CD14-positive monocyte (primary cell): Measurements from ENCODE around the gene TJAP1. TPM values are rescaled to one million over a fixed set of nuclear protein-coding genes. Genes with fewer than 3 reads are reported as not detected.

ENCODE experiments used
- DNase-seq, 3 donors: peaks; one replicate each; pipeline ENCODE4 v3.0.0-alpha.2; 2011 to 2022
- H2AFZ ChIP-seq: 2 replicates; pipeline ENCODE4 v1.6.0; 2012; ENCODE audit warnings: mild to moderate bottlenecking, low read depth, low read length, inconsistent platforms; ENCODE audit not compliant: insufficient read depth, poor library complexity, severe bottlenecking
- H3K27ac ChIP-seq, 2 donors: 1 replicate in 1 of 2; 2 replicates in 1 of 2; pipeline ENCODE4 v1.5.1; 2012 to 2013; ENCODE audit warnings: low read length in 2 of 2, control low read depth in 1 of 2, inconsistent platforms in 1 of 2, low read depth in 1 of 2, mild to moderate bottlenecking in 1 of 2
- H3K27me3 ChIP-seq, 2 donors: one replicate each; pipeline versions ENCODE4 v1.6.0 to v1.6.1; 2011 to 2013; ENCODE audit warnings: low read length in 2 of 2; ENCODE audit not compliant: control insufficient read depth in 2 of 2, insufficient read depth in 2 of 2
- H3K36me3 ChIP-seq, 2 donors: replicated peaks in 1 of 2; 1 replicate in 1 of 2; 2 replicates in 1 of 2; pipeline versions ENCODE4 v1.5.1 to v1.6.1; 2012 to 2013; ENCODE audit warnings: low read length in 2 of 2, control low read depth in 1 of 2, inconsistent platforms in 1 of 2, mild to moderate bottlenecking in 1 of 2; ENCODE audit not compliant: insufficient read depth in 2 of 2, control insufficient read depth in 1 of 2
- H3K4me1 ChIP-seq, 2 donors: 1 replicate in 1 of 2; 2 replicates in 1 of 2; pipeline versions ENCODE4 v1.5.1 to v1.6.1; 2012 to 2013; ENCODE audit warnings: low read length in 2 of 2, control low read depth in 1 of 2, inconsistent platforms in 1 of 2, mild to moderate bottlenecking in 1 of 2, moderate library complexity in 1 of 2; ENCODE audit not compliant: insufficient read depth in 2 of 2, control insufficient read depth in 1 of 2
- H3K4me2 ChIP-seq: replicated peaks from 2 replicates; pipeline ENCODE3; 2012; ENCODE audit warnings: low read length, moderate library complexity, mild to moderate bottlenecking; ENCODE audit not compliant: poor library complexity, severe bottlenecking; ENCODE audit errors: extremely low read depth
- H3K4me3 ChIP-seq, 3 experiments: fragments of 200-600 bp in 1 of 3; sonication (generic) in 1 of 3; replicated peaks in 1 of 3; 1 replicate in 2 of 3; 2 replicates in 1 of 3; pipeline ENCODE4 v1.5.1; 2011 to 2013; ENCODE audit warnings: low read length in 3 of 3, mild to moderate bottlenecking in 3 of 3, control low read depth in 2 of 3, low read depth in 2 of 3, inconsistent platforms in 1 of 3, moderate library complexity in 1 of 3
- H3K79me2 ChIP-seq: 2 replicates; pipeline ENCODE4 v1.6.0; 2012; ENCODE audit warnings: mild to moderate bottlenecking, control low read depth, inconsistent platforms, low read length, moderate library complexity; ENCODE audit not compliant: insufficient read depth
- H3K9ac ChIP-seq: 2 replicates; pipeline ENCODE4 v1.6.0; 2017; ENCODE audit warnings: low read length, mild to moderate bottlenecking; ENCODE audit not compliant: insufficient read depth, poor library complexity, severe bottlenecking
- H3K9me3 ChIP-seq, 2 donors: replicated peaks in 1 of 2; 1 replicate in 1 of 2; 2 replicates in 1 of 2; pipeline versions ENCODE4 v1.5.1 to v1.6.1; 2012 to 2013; ENCODE audit warnings: low read length in 2 of 2, control low read depth in 1 of 2; ENCODE audit not compliant: control insufficient read depth in 1 of 2, insufficient read depth in 1 of 2
- H4K20me1 ChIP-seq: 2 replicates; pipeline ENCODE4 v1.6.0; 2012; ENCODE audit warnings: mild to moderate bottlenecking, low read length, control low read depth, moderate library complexity; ENCODE audit not compliant: insufficient read depth
- H3K27ac Mint-ChIP-seq, 7 donors: one replicate each; pipeline ENCODE4 v1.8.0; 2020; ENCODE audit warnings: mild to moderate bottlenecking in 7 of 7, mixed read lengths in 7 of 7, moderate library complexity in 6 of 7, inconsistent platforms in 2 of 7
- H3K27me3 Mint-ChIP-seq, 3 donors: one replicate each; pipeline ENCODE4 v1.8.0; 2021 to 2022; ENCODE audit warnings: low read depth in 3 of 3, mild to moderate bottlenecking in 3 of 3, mixed read lengths in 3 of 3, moderate library complexity in 3 of 3, inconsistent platforms in 1 of 3
- H3K36me3 Mint-ChIP-seq, 2 donors: one replicate each; pipeline ENCODE4 v1.8.0; 2020; ENCODE audit warnings: mixed read lengths in 2 of 2, inconsistent platforms in 1 of 2, mild to moderate bottlenecking in 1 of 2
- H3K4me1 Mint-ChIP-seq: one replicate; pipeline ENCODE4 v1.8.0; 2020; ENCODE audit warnings: mild to moderate bottlenecking, mixed read lengths
- H3K4me3 Mint-ChIP-seq, 2 donors: one replicate each; pipeline ENCODE4 v1.8.0; 2020; ENCODE audit warnings: mild to moderate bottlenecking in 2 of 2, mixed read lengths in 2 of 2, moderate library complexity in 1 of 2
- H3K9me3 Mint-ChIP-seq, 7 donors: one replicate each; pipeline ENCODE4 v1.8.0; 2020 to 2022; ENCODE audit warnings: mixed read lengths in 7 of 7, mild to moderate bottlenecking in 6 of 7, moderate library complexity in 6 of 7, inconsistent platforms in 2 of 7
- CTCF ChIP-seq: fragments of 200-600 bp; IDR thresholded peaks from one replicate; pipeline ENCODE4 v1.8.0; 2022; ENCODE audit warnings: antibody characterized with exemption, mild to moderate bottlenecking
- WGBS: methylation state at CpG from one replicate; pipeline ENCODE4 v1.1.5; 2013; ENCODE audit warnings: missing lambda C conversion rate; ENCODE audit not compliant: insufficient coverage; 5-methylcytosine and 5-hydroxymethylcytosine counted together
- intact Hi-C, 2 donors: fragments of 100-400 bp; cut with micrococcal nuclease; formaldehyde crosslinking; loops; one replicate each; pipeline versions ENCODE4 v1.15.0 to v1.15.1; 2023
- polyA plus RNA-seq, 3 donors: library from polyadenylated mRNA; depleted of rRNA in 1 of 3; unstranded in 2 of 3; stranded (reverse) in 1 of 3; fragments of 300-500 nt in 2 of 3; fragments of >200 nt in 1 of 3; fragmentation: Illumina TruSeq in 2 of 3; gene quantifications; 1 replicate in 2 of 3; 2 replicates in 1 of 3; pipeline ENCODE4 v1.2.3, GENCODE V29; 2012 to 2021

TJAP1 gene
- polyA plus RNA-seq, 3 donors: 3.2 to 43.4 (median 3.2) TPM

- H3K4me1 Mint-ChIP-seq: no peaks in the 10 kb centered on the region
- TF ChIP-seq CTCF: no peak
- Histone ChIP-seq H3K27ac (no peak overlapping the region), H3K9ac (no peak overlapping the region), H4K20me1 (no peaks in the 10 kb centered on the region), H3K4me2 (no peak overlapping the region), H3K9me3 (no peaks in the 10 kb centered on the region), H3K79me2 (peaks cover 12% of the 10 kb centered on the region), H2AFZ (no peak overlapping the region), H3K4me3 (no peak overlapping the region), H3K27me3 (no peaks in the 10 kb centered on the region), H3K4me1 (peaks cover 0 to under 1% of the 10 kb centered on the region in 2 donors), H3K36me3 (peaks cover 88 to 95% of the 10 kb centered on the region in 2 donors)
- no peaks in the 10 kb centered on the region for H3K9me3 Mint-ChIP-seq
- H3K27ac Mint-ChIP-seq: peak overlapping the region in 1 of 7 donors; percentile 24
- H3K27me3 Mint-ChIP-seq: peaks cover 0 to 1% (median 0%) of the 10 kb centered on the region in 3 donors
- WGBS: 100% methylated on average over 2 of the region's 3 CpGs
- H3K36me3 Mint-ChIP-seq: peaks cover 0 to 85% of the 10 kb centered on the region in 2 donors
- intact Hi-C loops: no loop called here
- H3K4me3 Mint-ChIP-seq: no peak overlapping the region
- DNase-seq: no peak
These were observed 45.9 kb downstream of the TJAP1 start for GRCh38 chr6:43523284-43523683.

GRCh38 chr6:43524483-43524961 lies 47.2 kb downstream of the TJAP1 start:
- no peaks in the 10 kb centered on the region for H3K9me3 ChIP-seq
- H3K4me1 ChIP-seq: no peaks in the 10 kb centered on the region
- no peaks in the 10 kb centered on the region for H3K79me2 ChIP-seq
- H4K20me1 ChIP-seq: no peaks in the 10 kb centered on the region
- Mint-ChIP-seq H3K27me3 (peaks cover 0 to 1% (median 0%) of the 10 kb centered on the region in 3 donors), H3K4me1 (no peaks in the 10 kb centered on the region), H3K27ac (peak overlapping the region in 2 of 7 donors; percentile 10 to 12), H3K4me3 (no peak overlapping the region), H3K36me3 (peaks cover 0 to 92% of the 10 kb centered on the region in 2 donors), H3K9me3 (no peaks in the 10 kb centered on the region)
- no peaks in the 10 kb centered on the region for H3K27me3 ChIP-seq
- no peak overlapping the region for H2AFZ ChIP-seq
- intact Hi-C loops: no loop called here
- TF ChIP-seq CTCF: no peak
- H3K36me3 ChIP-seq: peaks cover 91 to 100% of the 10 kb centered on the region in 2 donors
- no peak for DNase-seq
- WGBS: 89% methylated on average over 9 of the region's 10 CpGs
- no peak overlapping the region for H3K4me2 ChIP-seq
- H3K27ac ChIP-seq: peak overlapping the region in 1 of 2 donors; percentile 2
- H3K4me3 ChIP-seq: no peak overlapping the region
- H3K9ac ChIP-seq: no peak overlapping the region
